B cell (primary cell): Measurements from ENCODE around the gene KRTAP26-1. TPM values are rescaled to one million over a fixed set of nuclear protein-coding genes. Genes with fewer than 3 reads are reported as not detected.

Experiments
- ATAC-seq: fragments of 200-7000 bp; cut with Tn5 transposase; one replicate; pipeline ENCODE4 v1.10.0; 2021; ENCODE audit warnings: low read depth, mild to moderate bottlenecking, moderate number of reproducible peaks, moderate library complexity
- CTCF ChIA-PET: fragments of 350-600 bp; sonication (Branson Sonifier 250); formaldehyde crosslinking; loops from one replicate; lab custom pipeline; 2021; ENCODE audit warnings: antibody characterized with exemption, inconsistent platforms; lab: Charles Lee
- POLR2A ChIA-PET: fragments of 350-600 bp; sonication (Branson Sonifier 250); formaldehyde crosslinking; loops from one replicate; lab custom pipeline; 2021; ENCODE audit warnings: antibody characterized with exemption; lab: Charles Lee
- DNase-seq: peaks from one replicate; pipeline ENCODE4 v3.0.0; 2013
- H2AFZ ChIP-seq: 2 replicates; pipeline ENCODE4 v1.6.1; 2012; ENCODE audit warnings: mild to moderate bottlenecking, low read depth, low read length; ENCODE audit not compliant: insufficient read depth, poor library complexity, severe bottlenecking
- H3K27ac ChIP-seq, 2 donors: 1 replicate in 1 of 2; 2 replicates in 1 of 2; pipeline ENCODE4 v1.5.1; 2012 to 2013; ENCODE audit warnings: low read length in 2 of 2, mild to moderate bottlenecking in 2 of 2, moderate library complexity in 1 of 2
- H3K27me3 ChIP-seq, 4 experiments: fragments of 200-600 bp in 1 of 4; sonication (generic) in 1 of 4; replicated peaks in 1 of 4; 1 replicate in 2 of 4; 2 replicates in 2 of 4; pipeline versions ENCODE4 v1.6.1 to v1.7.0; 2013 to 2016; ENCODE audit warnings: low read length in 3 of 4, mild to moderate bottlenecking in 2 of 4, mixed read lengths in 1 of 4, moderate library complexity in 1 of 4; ENCODE audit not compliant: insufficient read depth in 4 of 4, control insufficient read depth in 3 of 4; ENCODE audit errors: control extremely low read depth in 1 of 4
- H3K36me3 ChIP-seq, 2 experiments: replicated peaks in 1 of 2; 1 replicate in 1 of 2; 2 replicates in 1 of 2; pipeline versions ENCODE4 v1.6.1 to v1.7.1; 2013; ENCODE audit warnings: low read length in 1 of 2; ENCODE audit not compliant: insufficient read depth in 2 of 2, control insufficient read depth in 1 of 2; ENCODE audit errors: control extremely low read depth in 1 of 2, extremely low read depth in 1 of 2
- H3K4me1 ChIP-seq, 2 donors: fragments of 200-600 bp in 1 of 2; sonication (generic) in 1 of 2; 1 replicate in 1 of 2; 2 replicates in 1 of 2; pipeline versions ENCODE4 v1.5.1 to v1.6.1; 2013 to 2017; ENCODE audit warnings: low read length in 2 of 2; ENCODE audit not compliant: control insufficient read depth in 2 of 2, insufficient read depth in 2 of 2
- H3K4me2 ChIP-seq: replicated peaks from 2 replicates; pipeline ENCODE3; 2012; ENCODE audit warnings: mild to moderate bottlenecking, low read depth, low read length; ENCODE audit not compliant: poor library complexity, severe bottlenecking
- H3K4me3 ChIP-seq, 5 experiments: fragments of 200-600 bp in 1 of 5; sonication (generic) in 1 of 5; 1 replicate in 3 of 5; 2 replicates in 2 of 5; pipeline versions ENCODE4 v1.5.1 to v1.7.0; 2011 to 2016; ENCODE audit warnings: low read length in 4 of 5, mild to moderate bottlenecking in 4 of 5, low read depth in 2 of 5, control low read depth in 1 of 5, moderate library complexity in 1 of 5; ENCODE audit not compliant: insufficient read depth in 1 of 5; ENCODE audit errors: control extremely low read depth in 1 of 5, extremely low read depth in 1 of 5
- H3K79me2 ChIP-seq: fragments of 200-600 bp; sonication (generic); one replicate; pipeline ENCODE4 v1.6.0; 2016; ENCODE audit warnings: low read length; ENCODE audit not compliant: control insufficient read depth, insufficient read depth
- H3K9ac ChIP-seq: fragments of 200-600 bp; sonication (generic); 2 replicates; pipeline ENCODE4 v1.6.1; 2017; ENCODE audit warnings: mild to moderate bottlenecking, low read length, moderate library complexity
- H3K9me3 ChIP-seq, 3 donors: one replicate each; pipeline versions ENCODE4 v1.6.1 to v1.7.1; 2013; ENCODE audit warnings: low read length in 2 of 3; ENCODE audit not compliant: control insufficient read depth in 2 of 3, insufficient read depth in 1 of 3; ENCODE audit errors: control extremely low read depth in 1 of 3
- H4K20me1 ChIP-seq: 2 replicates; pipeline ENCODE4 v1.6.0; 2012; ENCODE audit warnings: mild to moderate bottlenecking, low read length; ENCODE audit not compliant: insufficient read depth, control insufficient read depth, poor library complexity, severe bottlenecking
- H3K27ac Mint-ChIP-seq: one replicate; pipeline ENCODE4 v1.8.0; 2021; ENCODE audit warnings: mixed read lengths
- H3K27me3 Mint-ChIP-seq: one replicate; pipeline ENCODE4 v1.8.0; 2021; ENCODE audit warnings: mixed read lengths
- H3K4me1 Mint-ChIP-seq: one replicate; pipeline ENCODE4 v1.8.0; 2021; ENCODE audit warnings: mixed read lengths
- H3K4me3 Mint-ChIP-seq: one replicate; pipeline ENCODE4 v1.8.0; 2021; ENCODE audit warnings: mixed read lengths
- H3K9me3 Mint-ChIP-seq: one replicate; pipeline ENCODE4 v1.8.0; 2022; ENCODE audit warnings: mixed read lengths; ENCODE audit not compliant: insufficient read depth
- CTCF ChIP-seq: fragments of 200-600 bp; IDR thresholded peaks from one replicate; pipeline ENCODE4 v1.8.0; 2022; ENCODE audit warnings: antibody characterized with exemption, mild to moderate bottlenecking
- EZH2 ChIP-seq: IDR thresholded peaks from 2 replicates; pipeline ENCODE4 v1.6.1; 2012; ENCODE audit warnings: borderline replicate concordance, low read depth, mild to moderate bottlenecking, moderate library complexity, low read length; ENCODE audit not compliant: insufficient read depth, poor library complexity, severe bottlenecking
- WGBS: methylation state at CpG from one replicate; pipeline ENCODE4 v1.1.5; 2013; ENCODE audit warnings: missing lambda C conversion rate; ENCODE audit not compliant: insufficient coverage; 5-methylcytosine and 5-hydroxymethylcytosine counted together
- intact Hi-C: fragments of 100-400 bp; cut with micrococcal nuclease; formaldehyde crosslinking; loops from one replicate; pipeline ENCODE4 v1.10.0; 2022
- polyA plus RNA-seq: library from polyadenylated mRNA; depleted of rRNA; stranded (reverse); fragments of >200 nt; gene quantifications from 2 replicates; pipeline ENCODE4 v1.2.3, GENCODE V29; 2012
- total RNA-seq, 2 donors: library from RNA; stranded (reverse); fragments of 120-200 nt in 1 of 2; gene quantifications; 1 replicate in 1 of 2; 2 replicates in 1 of 2; pipeline versions ENCODE4 v1.2.3 to v1.2.4, GENCODE V29; 2013 to 2022

The KRTAP26-1 gene
- total and polyA plus RNA-seq, 2 donors (not counting 1 experiment from before 2014, with no cell fraction given) = not detected

- TF ChIP-seq CTCF = no peak
- no peaks in the 10 kb centered on the region for H3K27me3 Mint-ChIP-seq
- H3K4me3 Mint-ChIP-seq = no peak overlapping the region
- 80% methylated on average over 1 of the region's 2 CpGs for WGBS
- CTCF ChIA-PET = no interaction called here
- Histone ChIP-seq H2AFZ (no peak overlapping the region), H3K27me3 (no peaks in the 10 kb centered on the region), H3K4me2 (no peak overlapping the region), H3K36me3 (no peaks in the 10 kb centered on the region), H3K4me3 (no peak overlapping the region), H4K20me1 (no peaks in the 10 kb centered on the region), H3K27ac (no peak overlapping the region), H3K4me1 (no peaks in the 10 kb centered on the region), H3K79me2 (no peaks in the 10 kb centered on the region), H3K9ac (no peak overlapping the region), H3K9me3 (peaks cover 0 to 6% (median 0%) of the 10 kb centered on the region in 3 donors)
- intact Hi-C loops = no loop called here
- H3K9me3 Mint-ChIP-seq = peaks cover 2% of the 10 kb centered on the region
- H3K27ac Mint-ChIP-seq = no peak overlapping the region
- POLR2A ChIA-PET = no interaction called here
- no peak for ATAC-seq
- no peak for DNase-seq
- H3K4me1 Mint-ChIP-seq = no peaks in the 10 kb centered on the region
These were observed 4.4 kb downstream of the KRTAP26-1 start for GRCh38 chr21:30315701-30316100.

- H3K36me3 ChIP-seq = no peaks in the 10 kb centered on the region
- H3K79me2 ChIP-seq = no peaks in the 10 kb centered on the region
- H2AFZ ChIP-seq = no peak overlapping the region
- no peak for TF ChIP-seq EZH2
- no peak for TF ChIP-seq CTCF
- WGBS = 85% methylated on average over 2 of the region's 2 CpGs
- no peak overlapping the region for H3K9ac ChIP-seq
- ChIA-PET CTCF (no interaction called here), POLR2A (no interaction called here)
- no peaks in the 10 kb centered on the region for H3K9me3 ChIP-seq
- no peak overlapping the region for H3K27ac ChIP-seq
- no peaks in the 10 kb centered on the region for H4K20me1 ChIP-seq
- H3K4me1 ChIP-seq = no peaks in the 10 kb centered on the region
- H3K27me3 Mint-ChIP-seq = no peaks in the 10 kb centered on the region
- no peak overlapping the region for H3K4me2 ChIP-seq
- no peak overlapping the region for H3K4me3 Mint-ChIP-seq
- intact Hi-C loops = no loop called here
- no peaks in the 10 kb centered on the region for H3K4me1 Mint-ChIP-seq
- no peaks in the 10 kb centered on the region for H3K9me3 Mint-ChIP-seq
- DNase-seq = no peak
- no peak overlapping the region for H3K4me3 ChIP-seq
- ATAC-seq = no peak
- H3K27me3 ChIP-seq = no peaks in the 10 kb centered on the region
- H3K27ac Mint-ChIP-seq = no peak overlapping the region
These were observed 13.2 kb downstream of the KRTAP26-1 start for GRCh38 chr21:30306884-30307283.
